Brain microvascular endothelial cell (primary cell): Measurements from ENCODE around the gene COL9A3.

Source experiments
- DNase-seq: peaks from one replicate; pipeline ENCODE4 v3.0.0-alpha.2; 2020
- H3K27ac ChIP-seq: fragments of 250-450 bp; sonication (Bioruptor Pico); 2 replicates; pipeline ENCODE4 v1.5.1; 2020; ENCODE audit warnings: mild to moderate bottlenecking, moderate library complexity
- H3K27me3 ChIP-seq: fragments of 250-450 bp; sonication (Bioruptor Pico); replicated peaks from 2 replicates; pipeline ENCODE4 v1.5.1; 2020; ENCODE audit warnings: mild to moderate bottlenecking
- H3K36me3 ChIP-seq: fragments of 250-450 bp; sonication (Bioruptor Pico); replicated peaks from 2 replicates; pipeline ENCODE4 v1.5.1; 2020; ENCODE audit warnings: mild to moderate bottlenecking
- H3K4me3 ChIP-seq: 2 replicates; pipeline ENCODE4 v1.5.1; 2011; ENCODE audit warnings: low read depth, mild to moderate bottlenecking, control low read depth, low read length, moderate library complexity
- CTCF ChIP-seq: IDR thresholded peaks from 2 replicates; pipeline ENCODE4 v1.5.1; 2011; ENCODE audit warnings: low read depth, mild to moderate bottlenecking, moderate library complexity, low read length, control low read depth, inconsistent platforms; ENCODE audit errors: missing control alignments
- in situ Hi-C: cut with HindIII; loops from 2 replicates; pipeline ENCODE4 v1.10.0; 2017; ENCODE audit warnings: low sequenced_read_pairs, low pct_ligation_motif_present

Gene COL9A3

GRCh38 chr20:62787866-62788265 is 29.0 kb upstream of the COL9A3 start:
- DNase-seq, result no peak
- in situ Hi-C loops, result no loop called here
- no peak for TF ChIP-seq CTCF
- Histone ChIP-seq H3K36me3 (no peaks in the 10 kb centered on the region), H3K4me3 (no peak overlapping the region), H3K27ac (no peak overlapping the region), H3K27me3 (no peaks in the 10 kb centered on the region)

GRCh38 chr20:62788607-62789006 is 28.2 kb upstream of the COL9A3 start:
- in situ Hi-C loops, result no loop called here
- Histone ChIP-seq H3K27me3 (no peaks in the 10 kb centered on the region), H3K4me3 (no peak overlapping the region), H3K27ac (no peak overlapping the region), H3K36me3 (no peaks in the 10 kb centered on the region)
- no peak for DNase-seq
- no peak for TF ChIP-seq CTCF

- TF ChIP-seq CTCF, result no peak
These were observed 26.8 kb upstream of the COL9A3 start for GRCh38 chr20:62790075-62790474.

GRCh38 chr20:62791301-62792181 is 25.3 kb upstream of the COL9A3 start:
- TF ChIP-seq CTCF, result peak; percentile 99
- Histone ChIP-seq H3K27ac (peak overlapping the region; percentile 54), H3K27me3 (no peaks in the 10 kb centered on the region), H3K4me3 (no peak overlapping the region), H3K36me3 (no peaks in the 10 kb centered on the region)
- in situ Hi-C loops, result no loop called here
- DNase-seq, result peak; percentile 85

More at GRCh38 chr20:62790075-62790474, 26.8 kb upstream of the COL9A3 start:
- H3K36me3 ChIP-seq, result no peaks in the 10 kb centered on the region
- H3K4me3 ChIP-seq, result no peak overlapping the region
- in situ Hi-C loops, result no loop called here
- H3K27ac ChIP-seq, result no peak overlapping the region
- H3K27me3 ChIP-seq, result no peaks in the 10 kb centered on the region
- no peak for DNase-seq

GRCh38 chr20:62792182-62792939 is 24.5 kb upstream of the COL9A3 start:
- H3K4me3 ChIP-seq, result no peak overlapping the region
- no peaks in the 10 kb centered on the region for H3K36me3 ChIP-seq
- H3K27ac ChIP-seq, result peak overlapping the region; percentile 54
- peak; percentile 73 for DNase-seq
- no peak for TF ChIP-seq CTCF
- no peaks in the 10 kb centered on the region for H3K27me3 ChIP-seq
- in situ Hi-C loops, result no loop called here
